IPS DF 6.9 (cell line): ENCODE results near the gene FAM3A.

Experiments used
- DNase-seq: peaks from one replicate; pipeline ENCODE4 v3.0.0-alpha.2; 2013; ENCODE audit warnings: low read depth, low spot score
- H3K27ac ChIP-seq: one replicate; pipeline ENCODE4 v1.5.1; 2013; ENCODE audit warnings: low read length, control low read depth
- H3K27me3 ChIP-seq: 2 replicates; pipeline ENCODE4 v1.6.1; 2013; ENCODE audit warnings: mild to moderate bottlenecking, low read length; ENCODE audit not compliant: control insufficient read depth, insufficient read depth
- H3K36me3 ChIP-seq: 2 replicates; pipeline ENCODE4 v1.6.1; 2013; ENCODE audit warnings: low read length; ENCODE audit not compliant: control insufficient read depth, insufficient read depth
- H3K4me1 ChIP-seq: 2 replicates; pipeline ENCODE4 v1.6.1; 2013; ENCODE audit warnings: low read length; ENCODE audit not compliant: control insufficient read depth, insufficient read depth
- H3K4me3 ChIP-seq: 2 replicates; pipeline ENCODE4 v1.5.1; 2013; ENCODE audit warnings: mild to moderate bottlenecking, low read length
- H3K9me3 ChIP-seq: 2 replicates; pipeline ENCODE4 v1.6.1; 2013; ENCODE audit warnings: low read length, inconsistent platforms; ENCODE audit not compliant: control insufficient read depth, insufficient read depth
- WGBS: extraction: QIAGEN DNeasy Blood & Tissue Kit; methylation state at CpG from one replicate; pipeline ENCODE4 v1.1.7; 2013; ENCODE audit warnings: mixed read lengths, missing lambda C conversion rate; ENCODE audit not compliant: insufficient read length, insufficient coverage; 5-methylcytosine and 5-hydroxymethylcytosine counted together

The FAM3A gene

GRCh38 chrX:154470434-154470833 is 45.6 kb downstream of the FAM3A start:
- H3K27me3 ChIP-seq = no peaks in the 10 kb centered on the region
- no CpG with 5 or more reads among the region's 14 CpGs for WGBS
- H3K27ac ChIP-seq = no peak overlapping the region
- no peaks in the 10 kb centered on the region for H3K4me1 ChIP-seq
- H3K36me3 ChIP-seq = peaks cover 33% of the 10 kb centered on the region
- no peak for DNase-seq
- H3K9me3 ChIP-seq = no peaks in the 10 kb centered on the region
- no peak overlapping the region for H3K4me3 ChIP-seq

- no peak overlapping the region for H3K27ac ChIP-seq
- peaks cover 33% of the 10 kb centered on the region for H3K36me3 ChIP-seq
- no peaks in the 10 kb centered on the region for H3K9me3 ChIP-seq
- H3K4me1 ChIP-seq = no peaks in the 10 kb centered on the region
- DNase-seq = no peak
- WGBS = no CpG with 5 or more reads among the region's 18 CpGs
- no peaks in the 10 kb centered on the region for H3K27me3 ChIP-seq
- H3K4me3 ChIP-seq = no peak overlapping the region
Observed at GRCh38 chrX:154469880-154470279, 46.2 kb downstream of the FAM3A start.

- Histone ChIP-seq H3K4me1 (no peaks in the 10 kb centered on the region), H3K27me3 (no peaks in the 10 kb centered on the region), H3K27ac (no peak overlapping the region), H3K4me3 (no peak overlapping the region), H3K9me3 (no peaks in the 10 kb centered on the region), H3K36me3 (peaks cover 33% of the 10 kb centered on the region)
- no peak for DNase-seq
- WGBS = no CpG with 5 or more reads among the region's 9 CpGs
Observed at GRCh38 chrX:154469114-154469513, 46.9 kb downstream of the FAM3A start.

GRCh38 chrX:154468217-154468616 is 47.8 kb downstream of the FAM3A start:
- WGBS = no CpG with 5 or more reads among the region's 23 CpGs
- no peak overlapping the region for H3K4me3 ChIP-seq
- H3K36me3 ChIP-seq = peaks cover 33% of the 10 kb centered on the region
- no peaks in the 10 kb centered on the region for H3K4me1 ChIP-seq
- DNase-seq = no peak
- no peaks in the 10 kb centered on the region for H3K27me3 ChIP-seq
- no peak overlapping the region for H3K27ac ChIP-seq
- H3K9me3 ChIP-seq = no peaks in the 10 kb centered on the region

GRCh38 chrX:154467556-154467955 is 48.5 kb downstream of the FAM3A start:
- no CpG with 5 or more reads among the region's 21 CpGs for WGBS
- Histone ChIP-seq H3K36me3 (peaks cover 33% of the 10 kb centered on the region), H3K27me3 (no peaks in the 10 kb centered on the region), H3K9me3 (no peaks in the 10 kb centered on the region), H3K27ac (no peak overlapping the region), H3K4me3 (no peak overlapping the region), H3K4me1 (no peaks in the 10 kb centered on the region)
- DNase-seq = no peak

- no peak overlapping the region for H3K4me3 ChIP-seq
- WGBS = no CpG with 5 or more reads among the region's 15 CpGs
Observed at GRCh38 chrX:154466907-154467306, 49.1 kb downstream of the FAM3A start.

GRCh38 chrX:154466036-154466435 is 50.0 kb downstream of the FAM3A start:
- Histone ChIP-seq H3K36me3 (peaks cover 33% of the 10 kb centered on the region), H3K27ac (no peak overlapping the region), H3K27me3 (no peaks in the 10 kb centered on the region), H3K4me3 (no peak overlapping the region), H3K4me1 (no peaks in the 10 kb centered on the region), H3K9me3 (no peaks in the 10 kb centered on the region)
- WGBS = no CpG with 5 or more reads among the region's 32 CpGs
- DNase-seq = no peak

More at GRCh38 chrX:154466907-154467306, 49.1 kb downstream of the FAM3A start:
- H3K27me3 ChIP-seq = no peaks in the 10 kb centered on the region
- no peaks in the 10 kb centered on the region for H3K9me3 ChIP-seq
- no peaks in the 10 kb centered on the region for H3K4me1 ChIP-seq
- peaks cover 33% of the 10 kb centered on the region for H3K36me3 ChIP-seq
- no peak for DNase-seq
- H3K27ac ChIP-seq = no peak overlapping the region

- H3K4me1 ChIP-seq = no peaks in the 10 kb centered on the region
- H3K4me3 ChIP-seq = no peak overlapping the region
- DNase-seq = no peak
- H3K27ac ChIP-seq = no peak overlapping the region
- WGBS = no CpG with 5 or more reads among the region's 14 CpGs
- peaks cover 32% of the 10 kb centered on the region for H3K36me3 ChIP-seq
- H3K9me3 ChIP-seq = no peaks in the 10 kb centered on the region
- H3K27me3 ChIP-seq = no peaks in the 10 kb centered on the region
Observed at GRCh38 chrX:154465601-154466000, 50.4 kb downstream of the FAM3A start.

- H3K36me3 ChIP-seq = peaks cover 28% of the 10 kb centered on the region
- no peaks in the 10 kb centered on the region for H3K27me3 ChIP-seq
- WGBS = no CpG with 5 or more reads among the region's 28 CpGs
Observed at GRCh38 chrX:154464806-154465365, 51.1 kb downstream of the FAM3A start.

GRCh38 chrX:154463611-154464220 is 52.3 kb downstream of the FAM3A start:
- Histone ChIP-seq H3K36me3 (peaks cover 22% of the 10 kb centered on the region), H3K9me3 (no peaks in the 10 kb centered on the region), H3K4me1 (peaks cover 1% of the 10 kb centered on the region; the same call in 1 of the 2 replicates), H3K4me3 (no peak overlapping the region), H3K27ac (no peak overlapping the region), H3K27me3 (no peaks in the 10 kb centered on the region)
- no CpG with 5 or more reads among the region's 36 CpGs for WGBS
- DNase-seq = no peak

More at GRCh38 chrX:154464806-154465365, 51.1 kb downstream of the FAM3A start:
- no peaks in the 10 kb centered on the region for H3K9me3 ChIP-seq
- no peak overlapping the region for H3K27ac ChIP-seq
- no peaks in the 10 kb centered on the region for H3K4me1 ChIP-seq
- no peak overlapping the region for H3K4me3 ChIP-seq
- no peak for DNase-seq

- Histone ChIP-seq H3K4me1 (peaks cover 1% of the 10 kb centered on the region; the same call in 1 of the 2 replicates), H3K9me3 (no peaks in the 10 kb centered on the region), H3K27me3 (no peaks in the 10 kb centered on the region), H3K36me3 (peaks cover 11% of the 10 kb centered on the region), H3K4me3 (no peak overlapping the region), H3K27ac (no peak overlapping the region)
- no peak for DNase-seq
- WGBS = no CpG with 5 or more reads among the region's 8 CpGs
Observed at GRCh38 chrX:154462396-154462795, 53.6 kb downstream of the FAM3A start.
